ENCODE data around the gene GNA12.

DNA sequence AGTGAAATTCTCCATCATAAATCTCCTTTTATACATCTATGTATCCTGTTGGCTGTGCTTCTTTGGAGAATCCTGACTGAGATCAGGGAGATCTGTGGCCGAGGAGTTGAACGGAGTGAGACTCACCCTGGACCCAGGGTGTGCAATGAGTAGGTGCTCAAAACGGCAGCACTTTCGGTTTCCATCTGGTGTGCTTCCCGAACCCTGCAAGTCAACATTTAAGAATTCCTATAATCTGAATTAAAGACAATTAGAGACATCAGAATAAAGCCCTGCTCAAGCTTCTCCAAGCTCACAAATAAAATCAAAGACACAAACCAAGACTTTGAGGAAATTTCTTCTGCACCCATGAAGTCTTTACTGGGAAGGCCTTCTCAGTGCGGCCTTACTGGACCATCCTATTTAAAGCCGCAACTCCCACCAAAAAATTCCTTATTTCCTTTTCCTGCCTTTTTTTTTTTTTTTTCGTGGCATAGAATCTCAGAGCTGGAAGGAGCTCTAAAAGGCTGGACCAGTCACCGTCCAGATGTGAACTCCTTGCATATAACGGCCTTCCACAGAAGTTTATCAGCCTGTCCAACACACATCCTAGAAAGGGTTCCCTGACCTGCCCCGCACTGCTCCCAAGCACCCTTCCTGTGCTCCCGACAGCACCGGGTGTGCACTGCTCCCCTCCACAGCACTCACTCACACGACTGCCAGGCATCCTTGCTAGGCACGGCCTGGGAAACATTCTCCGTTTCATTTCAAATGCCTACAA, 29.7 kb downstream of the GNA12 start:
- TF ChIP-seq, protein P1, sequence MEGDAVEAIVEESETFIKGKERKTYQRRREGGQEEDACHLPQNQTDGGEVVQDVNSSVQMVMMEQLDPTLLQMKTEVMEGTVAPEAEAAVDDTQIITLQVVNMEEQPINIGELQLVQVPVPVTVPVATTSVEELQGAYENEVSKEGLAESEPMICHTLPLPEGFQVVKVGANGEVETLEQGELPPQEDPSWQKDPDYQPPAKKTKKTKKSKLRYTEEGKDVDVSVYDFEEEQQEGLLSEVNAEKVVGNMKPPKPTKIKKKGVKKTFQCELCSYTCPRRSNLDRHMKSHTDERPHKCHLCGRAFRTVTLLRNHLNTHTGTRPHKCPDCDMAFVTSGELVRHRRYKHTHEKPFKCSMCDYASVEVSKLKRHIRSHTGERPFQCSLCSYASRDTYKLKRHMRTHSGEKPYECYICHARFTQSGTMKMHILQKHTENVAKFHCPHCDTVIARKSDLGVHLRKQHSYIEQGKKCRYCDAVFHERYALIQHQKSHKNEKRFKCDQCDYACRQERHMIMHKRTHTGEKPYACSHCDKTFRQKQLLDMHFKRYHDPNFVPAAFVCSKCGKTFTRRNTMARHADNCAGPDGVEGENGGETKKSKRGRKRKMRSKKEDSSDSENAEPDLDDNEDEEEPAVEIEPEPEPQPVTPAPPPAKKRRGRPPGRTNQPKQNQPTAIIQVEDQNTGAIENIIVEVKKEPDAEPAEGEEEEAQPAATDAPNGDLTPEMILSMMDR (IDR thresholded peaks at IDR 0.05): no peak
- TF ChIP-seq POLR2A (IDR thresholded peaks at IDR 0.05): no peak
